ENCODE measurements around the gene BACE2. TPM values are rescaled to one million over a fixed set of nuclear protein-coding genes. Genes with fewer than 3 reads are reported as not detected.

Gene BACE2
- total and polyA plus RNA-seq, 11 donors, result 3.8 to 30.3 (median 15.6) TPM

GRCh38 chr21:41322496-41323382 is 154.8 kb downstream of the BACE2 start:
- ATAC-seq (no peak), DNase-seq (no peak)
- Histone ChIP-seq H3K27me3 (peaks cover 0 to 7% (median 4%) of the 10 kb centered on the region in 9 donors), H3K4me1 (no peaks in the 10 kb centered on the region), H3K36me3 (no peaks in the 10 kb centered on the region), H3K9me3 (no peaks in the 10 kb centered on the region), H3K4me3 (no peak overlapping the region), H3K27ac (no peak overlapping the region)
- 79 to 88% (median 82%) methylated on average over 23 of the region's 23 CpGs for WGBS, 4 donors
- TF ChIP-seq POLR2A (IDR thresholded peaks at IDR 0.05) (no peak), CTCF (IDR thresholded peaks at IDR 0.05) (no peak)
- intact Hi-C loops (cut with DNase I), result no loop called here

GRCh38 chr21:41325138-41325912 is 157.4 kb downstream of the BACE2 start:
- Histone ChIP-seq H3K27ac (no peak overlapping the region), H3K36me3 (no peaks in the 10 kb centered on the region), H3K27me3 (peaks cover 0 to 4% (median 0%) of the 10 kb centered on the region in 9 donors), H3K4me3 (no peak overlapping the region), H3K4me1 (no peaks in the 10 kb centered on the region), H3K9me3 (no peaks in the 10 kb centered on the region)
- 88 to 93% (median 89%) methylated on average over 7 of the region's 7 CpGs for WGBS, 4 donors
- no peak for DNase-seq
- intact Hi-C loops (cut with DNase I), result no loop called here
- ATAC-seq, result no peak
- TF ChIP-seq POLR2A (IDR thresholded peaks at IDR 0.05), result no peak
- TF ChIP-seq CTCF (IDR thresholded peaks at IDR 0.05), result no peak

- H3K4me3 ChIP-seq, result no peak overlapping the region
- ATAC-seq (no peak), DNase-seq (no peak)
- intact Hi-C loops (cut with DNase I), result no loop called here
- no peak overlapping the region for H3K27ac ChIP-seq
- no peaks in the 10 kb centered on the region for H3K27me3 ChIP-seq
- no peaks in the 10 kb centered on the region for H3K9me3 ChIP-seq
- no peak for TF ChIP-seq POLR2A (IDR thresholded peaks at IDR 0.05)
- TF ChIP-seq CTCF (IDR thresholded peaks at IDR 0.05), result no peak
- 90 to 94% (median 91%) methylated on average over 5 to 13 of the region's 13 CpGs for whole genome bisulfite sequencing, 4 donors
- no peaks in the 10 kb centered on the region for H3K36me3 ChIP-seq
- no peaks in the 10 kb centered on the region for H3K4me1 ChIP-seq
Observed at GRCh38 chr21:41326414-41327080, 158.6 kb downstream of the BACE2 start.

- no peaks in the 10 kb centered on the region for H3K4me1 ChIP-seq
- H3K27ac ChIP-seq, result no peak overlapping the region
- TF ChIP-seq POLR2A (IDR thresholded peaks at IDR 0.05), result no peak
- TF ChIP-seq CTCF (IDR thresholded peaks at IDR 0.05), result no peak
- intact Hi-C loops (cut with DNase I), result no loop called here
- DNase-seq (no peak), ATAC-seq (no peak)
- peaks cover 0 to 3% (median 0%) of the 10 kb centered on the region in 9 donors for H3K27me3 ChIP-seq
- H3K4me3 ChIP-seq, result no peak overlapping the region
- WGBS, 4 donors, result 78 to 84% (median 83%) methylated on average over 8 of the region's 8 CpGs
- H3K36me3 ChIP-seq, result no peaks in the 10 kb centered on the region
- no peaks in the 10 kb centered on the region for H3K9me3 ChIP-seq
Observed at GRCh38 chr21:41327753-41328152, 159.8 kb downstream of the BACE2 start.
